ENCODE results near the gene MOGAT2. TPM values are rescaled to one million over a fixed set of nuclear protein-coding genes. Genes with fewer than 3 reads are reported as not detected.

MOGAT2 gene
- total RNA-seq, 2 experiments from 2014 or later, result not detected

GRCh38 chr11:75776546-75776945, 58.9 kb downstream of the MOGAT2 start:
- intact Hi-C loops (cut with micrococcal nuclease), result no loop called here
- no peaks in the 10 kb centered on the region for H3K9me3 Mint-ChIP-seq
- H3K27me3 Mint-ChIP-seq, result no peaks in the 10 kb centered on the region
- peaks cover 20% of the 10 kb centered on the region for H3K4me1 Mint-ChIP-seq (ENCODE audit: low read depth)
- DNase-seq, result no peak
- no peaks in the 10 kb centered on the region for H3K36me3 Mint-ChIP-seq
- H3K27ac Mint-ChIP-seq, result no peak overlapping the region
- no peak overlapping the region for H3K4me3 Mint-ChIP-seq
- ChIA-PET CTCF (interaction anchor here (1.6 kb wide), 1 partner anchor 53 kb away, joined by 6 read pairs; no protein-coding TSS in a partner anchor), POLR2A (no interaction called here)

- no peak for DNase-seq
- CTCF ChIA-PET, result interaction anchor here (0.7 to 1.6 kb wide), 2 partner anchors 54 to 71 kb away, joined by 5 to 6 read pairs; no protein-coding TSS in a partner anchor
- intact Hi-C loops (cut with micrococcal nuclease), result no loop called here
- H3K36me3 Mint-ChIP-seq, result no peaks in the 10 kb centered on the region
- H3K27ac Mint-ChIP-seq, result no peak overlapping the region
- H3K4me1 Mint-ChIP-seq (ENCODE audit: low read depth), result peaks cover 20% of the 10 kb centered on the region
- POLR2A ChIA-PET, result no interaction called here
- no peaks in the 10 kb centered on the region for H3K9me3 Mint-ChIP-seq
- no peak overlapping the region for H3K4me3 Mint-ChIP-seq
- no peaks in the 10 kb centered on the region for H3K27me3 Mint-ChIP-seq
These were observed 59.9 kb downstream of the MOGAT2 start for GRCh38 chr11:75777461-75778110.

GRCh38 chr11:75778962-75779361, 61.3 kb downstream of the MOGAT2 start:
- intact Hi-C loops (cut with micrococcal nuclease), result no loop called here
- POLR2A ChIA-PET, result interaction anchor here (0.6 kb wide), 1 partner anchor 34 kb away, joined by 5 read pairs; no protein-coding TSS in a partner anchor
- H3K36me3 Mint-ChIP-seq, result no peaks in the 10 kb centered on the region

GRCh38 chr11:75779960-75780359, 62.3 kb downstream of the MOGAT2 start:
- Mint-ChIP-seq H3K4me3 (no peak overlapping the region), H3K36me3 (no peaks in the 10 kb centered on the region), H3K27me3 (no peaks in the 10 kb centered on the region), H3K4me1 (ENCODE audit: low read depth) (peaks cover 13% of the 10 kb centered on the region), H3K27ac (no peak overlapping the region), H3K9me3 (no peaks in the 10 kb centered on the region)
- ChIA-PET CTCF (interaction anchor here (1.0 to 1.4 kb wide), 2 partner anchors 22 to 74 kb away, joined by 3 to 4 read pairs; no protein-coding TSS in a partner anchor), POLR2A (no interaction called here)
- intact Hi-C loops (cut with micrococcal nuclease), result no loop called here
- DNase-seq, result no peak

More at GRCh38 chr11:75778962-75779361, 61.3 kb downstream of the MOGAT2 start:
- Mint-ChIP-seq H3K27ac (no peak overlapping the region), H3K4me3 (no peak overlapping the region), H3K9me3 (no peaks in the 10 kb centered on the region), H3K4me1 (ENCODE audit: low read depth) (peaks cover 13% of the 10 kb centered on the region), H3K27me3 (no peaks in the 10 kb centered on the region)
- CTCF ChIA-PET, result no interaction called here
- DNase-seq, result no peak

GRCh38 chr11:75780888-75781287, 63.2 kb downstream of the MOGAT2 start:
- Mint-ChIP-seq H3K27me3 (no peaks in the 10 kb centered on the region), H3K4me3 (no peak overlapping the region), H3K36me3 (no peaks in the 10 kb centered on the region), H3K9me3 (no peaks in the 10 kb centered on the region), H3K27ac (no peak overlapping the region), H3K4me1 (ENCODE audit: low read depth) (peaks cover 13% of the 10 kb centered on the region)
- no peak for DNase-seq
- POLR2A ChIA-PET, result no interaction called here
- intact Hi-C loops (cut with micrococcal nuclease), result no loop called here
- CTCF ChIA-PET, result interaction anchor here (0.6 to 1.4 kb wide), 3 partner anchors 75 to 371 kb away, joined by 3 to 4 read pairs (median 3); no protein-coding TSS in a partner anchor

- POLR2A ChIA-PET, result no interaction called here
- CTCF ChIA-PET, result interaction anchor here (0.6 to 1.3 kb wide), 2 partner anchors 205 to 371 kb away, joined by 3 read pairs; no protein-coding TSS in a partner anchor
- H3K36me3 Mint-ChIP-seq, result no peaks in the 10 kb centered on the region
- no peaks in the 10 kb centered on the region for H3K9me3 Mint-ChIP-seq
- peaks cover 13% of the 10 kb centered on the region for H3K4me1 Mint-ChIP-seq (ENCODE audit: low read depth)
- no peak overlapping the region for H3K27ac Mint-ChIP-seq
- no peak for DNase-seq
- intact Hi-C loops (cut with micrococcal nuclease), result no loop called here
- H3K4me3 Mint-ChIP-seq, result no peak overlapping the region
- no peaks in the 10 kb centered on the region for H3K27me3 Mint-ChIP-seq
These were observed 63.7 kb downstream of the MOGAT2 start for GRCh38 chr11:75781296-75781695.

GRCh38 chr11:75781831-75782230, 64.2 kb downstream of the MOGAT2 start:
- intact Hi-C loops (cut with micrococcal nuclease), result no loop called here
- Mint-ChIP-seq H3K4me3 (no peak overlapping the region), H3K4me1 (ENCODE audit: low read depth) (peaks cover 13% of the 10 kb centered on the region), H3K36me3 (no peaks in the 10 kb centered on the region), H3K27me3 (no peaks in the 10 kb centered on the region), H3K27ac (no peak overlapping the region), H3K9me3 (no peaks in the 10 kb centered on the region)
- DNase-seq, result no peak
- ChIA-PET CTCF (interaction anchor here (1.3 kb wide), 1 partner anchor 370 kb away, joined by 3 read pairs; no protein-coding TSS in a partner anchor), POLR2A (no interaction called here)

Other genes with a start within 250 kb of the MOGAT2 start
- 10 to 100 TPM; 26.5 to 32.0 TPM for gene GDPD5, start 191.9 kb upstream of the MOGAT2 start, total RNA-seq
- gene SERPINH1, start 155.6 kb upstream of the MOGAT2 start, total RNA-seq, result 10 to 100 TPM; 15.2 to 17.4 TPM
- gene MAP6, start 48.8 kb upstream of the MOGAT2 start, total RNA-seq, result under 1 TPM in 1 of 2 experiments, not detected in 1; 0.05 TPM
- gene DGAT2, start 50.9 kb downstream of the MOGAT2 start, total RNA-seq, result 1 to 10 TPM; 2.5 to 3.1 TPM
- gene UVRAG, start 97.4 kb downstream of the MOGAT2 start, total RNA-seq, result 10 to 100 TPM; 15.5 to 16.7 TPM